DND-41 (cell line): ENCODE data around the gene GRHPR.
A peak's percentile ranks its signal among the peaks of the same experiment; 100 is the strongest.
"Not testable (repeated sequence)": the region's sequence is repeated elsewhere in the genome, so short reads cannot be mapped to it uniquely, and the experiment has no call there.

ENCODE experiments used
- ATAC-seq: fragments of 200-7000 bp; cut with Tn5 transposase; 3 replicates; pipeline ENCODE4 v1.9.1; 2021; ENCODE audit warnings: low read depth; ENCODE audit not compliant: insufficient read depth
- DNase-seq: peaks from one replicate; pipeline ENCODE4 v3.0.0-alpha.2; 2020
- H2AFZ ChIP-seq: 2 replicates; pipeline ENCODE4 v1.6.0; 2012; ENCODE audit warnings: low read depth, low read length
- H3K27ac ChIP-seq: 2 replicates; pipeline ENCODE4 v1.5.1; 2012; ENCODE audit warnings: low read length, inconsistent platforms
- H3K27me3 ChIP-seq: fragments of 200-600 bp; sonication (generic); 2 replicates; pipeline ENCODE4 v1.6.0; 2012; ENCODE audit warnings: low read length, mild to moderate bottlenecking, inconsistent platforms; ENCODE audit not compliant: insufficient read depth, poor library complexity
- H3K36me3 ChIP-seq: 2 replicates; pipeline ENCODE4 v1.5.1; 2012; ENCODE audit warnings: low read length, inconsistent platforms; ENCODE audit not compliant: insufficient read depth
- H3K4me1 ChIP-seq: 2 replicates; pipeline ENCODE4 v1.5.1; 2012; ENCODE audit warnings: mild to moderate bottlenecking, low read length; ENCODE audit not compliant: insufficient read depth
- H3K4me2 ChIP-seq: 2 replicates; pipeline ENCODE4 v1.6.0; 2012; ENCODE audit warnings: mild to moderate bottlenecking, moderate library complexity, low read length, inconsistent platforms; ENCODE audit not compliant: insufficient read depth
- H3K4me3 ChIP-seq, 2 experiments: fragments of 200-600 bp in 1 of 2; shearing (Covaris generic) in 1 of 2; 2 replicates each; pipeline ENCODE4 v1.5.1; 2012 to 2016; ENCODE audit warnings: inconsistent platforms in 2 of 2, low read length in 2 of 2, mild to moderate bottlenecking in 2 of 2, low read depth in 1 of 2, moderate library complexity in 1 of 2
- H3K79me2 ChIP-seq: 2 replicates; pipeline ENCODE4 v1.6.0; 2012; ENCODE audit warnings: low read length, inconsistent platforms; ENCODE audit not compliant: insufficient read depth
- H3K9ac ChIP-seq: 2 replicates; pipeline ENCODE4 v1.6.0; 2012; ENCODE audit warnings: low read depth, mild to moderate bottlenecking, inconsistent platforms, low read length, moderate library complexity
- H3K9me3 ChIP-seq: 2 replicates; pipeline ENCODE4 v1.5.1; 2012; ENCODE audit warnings: low read length, moderate library complexity, mild to moderate bottlenecking, inconsistent platforms; ENCODE audit not compliant: insufficient read depth, severe bottlenecking
- H4K20me1 ChIP-seq: 2 replicates; pipeline ENCODE4 v1.6.0; 2012; ENCODE audit warnings: low read length; ENCODE audit not compliant: insufficient read depth
- EZH2 ChIP-seq: IDR thresholded peaks from 3 replicates; pipeline ENCODE4 v1.6.1; 2012; ENCODE audit warnings: borderline replicate concordance, low read depth, mild to moderate bottlenecking, moderate library complexity, low read length, inconsistent platforms; ENCODE audit not compliant: severe bottlenecking
- TF ChIP-seq, protein P1 (sequence below): IDR thresholded peaks from 2 replicates; pipeline ENCODE4 v1.5.1; 2012; ENCODE audit warnings: borderline replicate concordance, low read length, moderate library complexity, mild to moderate bottlenecking; ENCODE audit not compliant: poor library complexity, severe bottlenecking; ENCODE audit errors: extremely low read depth

Gene GRHPR

DNA sequence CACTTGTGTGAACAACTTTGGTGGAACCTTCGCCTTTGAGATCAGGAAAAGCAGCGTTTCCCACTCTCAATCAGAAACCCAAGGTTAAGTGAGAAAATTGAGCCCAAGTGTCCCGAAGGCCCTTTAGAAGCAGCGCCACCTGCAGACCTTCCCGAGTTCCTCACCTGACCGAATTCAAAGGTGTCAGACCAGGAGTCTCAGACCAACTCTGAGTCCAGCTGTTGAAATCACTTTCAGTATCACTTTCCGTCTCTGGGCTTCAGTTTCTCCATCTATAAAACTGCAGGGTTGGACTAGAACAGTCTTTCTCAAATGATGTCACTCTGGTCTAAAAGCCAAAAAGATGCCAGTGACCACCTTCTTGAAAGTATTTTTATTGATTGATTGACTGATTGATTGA is 31.7 kb upstream of the GRHPR start:
- DNase-seq (no peak), ATAC-seq (no peak)
- Histone ChIP-seq H3K9ac (no peak overlapping the region), H3K36me3 (no peaks in the 10 kb centered on the region), H3K4me1 (no peaks in the 10 kb centered on the region), H3K27ac (no peak overlapping the region), H2AFZ (no peak overlapping the region), H4K20me1 (no peaks in the 10 kb centered on the region), H3K79me2 (no peaks in the 10 kb centered on the region), H3K4me2 (no peak overlapping the region), H3K9me3 (no peaks in the 10 kb centered on the region), H3K27me3 (no peaks in the 10 kb centered on the region), H3K4me3 (no peak overlapping the region)
- TF ChIP-seq, protein P1, sequence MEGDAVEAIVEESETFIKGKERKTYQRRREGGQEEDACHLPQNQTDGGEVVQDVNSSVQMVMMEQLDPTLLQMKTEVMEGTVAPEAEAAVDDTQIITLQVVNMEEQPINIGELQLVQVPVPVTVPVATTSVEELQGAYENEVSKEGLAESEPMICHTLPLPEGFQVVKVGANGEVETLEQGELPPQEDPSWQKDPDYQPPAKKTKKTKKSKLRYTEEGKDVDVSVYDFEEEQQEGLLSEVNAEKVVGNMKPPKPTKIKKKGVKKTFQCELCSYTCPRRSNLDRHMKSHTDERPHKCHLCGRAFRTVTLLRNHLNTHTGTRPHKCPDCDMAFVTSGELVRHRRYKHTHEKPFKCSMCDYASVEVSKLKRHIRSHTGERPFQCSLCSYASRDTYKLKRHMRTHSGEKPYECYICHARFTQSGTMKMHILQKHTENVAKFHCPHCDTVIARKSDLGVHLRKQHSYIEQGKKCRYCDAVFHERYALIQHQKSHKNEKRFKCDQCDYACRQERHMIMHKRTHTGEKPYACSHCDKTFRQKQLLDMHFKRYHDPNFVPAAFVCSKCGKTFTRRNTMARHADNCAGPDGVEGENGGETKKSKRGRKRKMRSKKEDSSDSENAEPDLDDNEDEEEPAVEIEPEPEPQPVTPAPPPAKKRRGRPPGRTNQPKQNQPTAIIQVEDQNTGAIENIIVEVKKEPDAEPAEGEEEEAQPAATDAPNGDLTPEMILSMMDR: peak; percentile 33
- no peak for TF ChIP-seq EZH2

DNA sequence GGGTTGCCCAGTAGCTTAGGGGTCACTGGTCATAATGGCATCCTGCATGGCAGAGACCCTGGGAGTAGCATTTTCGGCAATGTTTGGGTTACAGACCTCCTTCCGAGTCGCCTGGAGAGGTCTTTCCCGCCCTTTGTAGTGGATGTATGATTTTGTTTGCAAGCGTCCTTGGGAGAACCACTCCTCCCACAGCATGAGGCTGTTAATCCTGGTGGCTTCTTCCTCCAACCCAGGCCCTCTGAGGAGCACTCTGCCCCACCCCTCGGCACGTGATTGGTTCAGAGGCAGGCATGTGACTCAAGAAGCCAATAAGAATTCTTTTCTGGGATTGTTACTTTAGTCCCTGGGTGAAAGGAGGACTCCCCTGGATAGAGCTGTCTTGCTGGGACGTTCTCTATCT is 30.2 kb upstream of the GRHPR start:
- DNase-seq (no peak), ATAC-seq (no peak)
- Histone ChIP-seq H3K4me2 (no peak overlapping the region), H3K27ac (no peak overlapping the region), H3K4me3 (no peak overlapping the region), H3K9ac (no peak overlapping the region), H3K79me2 (no peaks in the 10 kb centered on the region), H3K36me3 (no peaks in the 10 kb centered on the region), H4K20me1 (no peaks in the 10 kb centered on the region), H2AFZ (no peak overlapping the region), H3K9me3 (no peaks in the 10 kb centered on the region), H3K27me3 (no peaks in the 10 kb centered on the region), H3K4me1 (no peaks in the 10 kb centered on the region)
- no peak for TF ChIP-seq EZH2
- TF ChIP-seq, protein P1: no peak

DNA sequence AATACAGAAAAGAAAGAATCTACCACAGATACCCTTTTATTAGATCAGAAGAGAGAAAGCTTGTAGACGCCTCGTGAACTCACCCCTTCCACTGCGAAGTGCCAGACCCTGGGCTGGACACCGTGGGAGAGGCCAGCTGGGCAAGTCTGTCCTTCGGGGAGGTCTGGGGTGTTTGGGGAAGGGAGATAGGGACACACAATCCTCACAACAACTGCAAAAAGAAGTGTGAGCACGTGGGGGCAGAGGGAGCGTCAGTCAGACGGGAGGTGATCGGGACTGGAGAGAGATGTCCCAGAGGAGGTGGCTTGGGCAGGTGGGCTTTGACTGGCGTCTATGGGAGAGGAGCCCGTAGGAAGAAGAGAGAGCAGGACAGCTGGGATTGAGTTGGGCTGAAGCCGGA is 27.3 kb upstream of the GRHPR start:
- Histone ChIP-seq H2AFZ (no peak overlapping the region), H3K4me3 (no peak overlapping the region), H3K36me3 (no peaks in the 10 kb centered on the region), H3K27me3 (no peaks in the 10 kb centered on the region), H3K27ac (no peak overlapping the region), H4K20me1 (no peaks in the 10 kb centered on the region), H3K4me2 (no peak overlapping the region), H3K9ac (no peak overlapping the region), H3K79me2 (no peaks in the 10 kb centered on the region), H3K4me1 (no peaks in the 10 kb centered on the region), H3K9me3 (no peaks in the 10 kb centered on the region)
- DNase-seq: no peak
- TF ChIP-seq EZH2: no peak
- no peak for ATAC-seq

DNA sequence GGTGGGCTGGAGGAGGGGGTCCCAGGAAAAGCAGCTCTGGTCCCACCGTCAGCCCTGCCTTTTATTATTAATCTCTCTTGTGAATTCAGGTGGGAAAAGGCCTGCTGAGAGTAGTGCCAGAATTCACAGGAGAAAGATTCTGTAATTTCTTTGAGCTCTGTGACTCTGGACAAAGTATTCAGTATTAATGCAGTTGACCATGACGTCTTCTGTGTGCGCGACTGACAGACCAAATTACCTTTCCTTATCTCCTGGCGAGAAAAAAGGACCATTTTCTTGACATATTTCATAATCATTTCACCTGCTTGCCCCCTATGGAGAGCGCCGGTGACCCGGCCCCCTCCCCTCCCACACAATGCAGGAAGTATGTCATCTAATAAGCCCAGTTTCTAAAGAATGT is 26.8 kb upstream of the GRHPR start:
- no peak for DNase-seq
- Histone ChIP-seq H2AFZ (no peak overlapping the region), H3K36me3 (no peaks in the 10 kb centered on the region), H3K4me3 (no peak overlapping the region), H3K27me3 (no peaks in the 10 kb centered on the region), H3K27ac (no peak overlapping the region), H3K4me1 (no peaks in the 10 kb centered on the region), H3K4me2 (no peak overlapping the region), H3K9me3 (no peaks in the 10 kb centered on the region), H3K79me2 (no peaks in the 10 kb centered on the region), H3K9ac (no peak overlapping the region), H4K20me1 (no peaks in the 10 kb centered on the region)
- TF ChIP-seq, protein P1: no peak
- TF ChIP-seq EZH2: no peak
- no peak for ATAC-seq

DNA sequence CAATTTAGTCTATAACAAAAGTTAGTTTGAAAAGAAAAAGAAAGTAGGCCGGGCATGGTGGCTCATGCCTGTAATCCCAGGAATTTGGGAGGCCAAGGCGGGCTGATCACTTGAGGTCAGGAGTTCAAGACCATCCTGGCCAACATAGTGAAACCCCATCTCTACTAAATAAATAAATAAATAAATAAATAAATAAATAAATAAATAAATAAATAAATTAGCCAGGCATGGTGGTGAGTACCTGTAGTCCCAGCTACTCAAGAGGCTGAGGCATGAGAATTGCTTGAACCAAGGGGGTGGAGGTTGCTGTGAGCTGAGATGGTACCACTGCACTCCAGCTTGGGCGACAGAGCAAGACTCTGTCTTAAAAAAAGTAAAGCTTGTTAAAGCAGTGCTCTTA is 24.5 kb upstream of the GRHPR start:
- not testable (repeated sequence) for H3K79me2 ChIP-seq, H3K4me2 ChIP-seq, H3K9me3 ChIP-seq, H3K9ac ChIP-seq, H3K27ac ChIP-seq, ATAC-seq, H3K27me3 ChIP-seq, H3K4me3 ChIP-seq, H4K20me1 ChIP-seq, H3K4me1 ChIP-seq, H3K36me3 ChIP-seq, H2AFZ ChIP-seq, DNase-seq
